T follicular helper cell (primary cell): ENCODE measurements around the gene MYOM1.
A peak's percentile ranks its signal among the peaks of the same experiment; 100 is the strongest.

Experiments used
- DNase-seq: peaks from one replicate; pipeline ENCODE4 v3.0.0-alpha.2; 2020; ENCODE audit warnings: low read depth

MYOM1 gene

GRCh38 chr18:3250237-3251107 is 30.7 kb upstream of the MYOM1 start:
- no peak for DNase-seq

GRCh38 chr18:3248658-3249359 is 29.0 kb upstream of the MYOM1 start:
- no peak for DNase-seq

- no peak for DNase-seq
These were observed 28.4 kb upstream of the MYOM1 start for GRCh38 chr18:3248062-3248657.

GRCh38 chr18:3247240-3248061 is 27.7 kb upstream of the MYOM1 start, which contains the start of gene MYL12A:
MYL12A (plus strand) TSS chr18:3247801; CDS start chr18:3253248, 5,447 bp downstream.
- peak; percentile 75 for DNase-seq

GRCh38 chr18:3246635-3247239 is 27.0 kb upstream of the MYOM1 start:
- no peak for DNase-seq

DNA sequence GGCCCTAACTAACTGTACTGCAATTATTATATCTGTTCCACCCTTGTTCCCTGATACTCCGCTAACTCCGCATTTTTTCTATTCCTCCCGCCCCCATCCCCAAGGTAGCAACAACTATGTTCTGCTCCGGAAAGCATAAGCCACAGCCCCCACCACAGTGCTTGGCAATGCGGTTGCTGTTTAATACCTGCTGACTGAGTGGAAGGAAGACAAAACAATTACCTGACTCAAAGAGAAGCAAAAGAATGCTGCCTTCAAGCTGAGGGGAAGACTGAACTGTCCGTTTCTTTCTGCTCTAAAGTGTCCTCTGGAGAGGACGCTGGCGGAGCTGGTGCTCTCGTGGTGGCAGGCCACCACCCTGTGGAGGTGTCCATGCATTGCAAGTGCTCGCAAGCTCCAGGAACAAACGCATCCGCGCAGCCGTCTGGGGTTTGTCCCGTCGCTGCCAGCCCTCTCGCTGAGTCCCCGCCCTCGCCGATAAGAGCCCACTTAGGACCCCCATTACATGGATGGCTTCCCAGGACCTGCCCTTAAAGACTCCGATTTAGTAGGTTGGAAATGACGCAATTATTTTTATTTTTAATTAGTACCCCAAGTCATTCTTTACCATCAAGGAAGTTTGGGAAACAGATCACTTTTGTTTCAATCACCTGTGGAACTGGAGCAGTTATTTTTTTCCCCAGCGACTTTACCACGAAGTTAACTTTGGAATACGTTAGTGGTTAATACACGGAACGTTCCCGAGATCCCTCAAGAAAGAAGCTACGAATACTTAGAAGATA is 26.3 kb upstream of the MYOM1 start:
- peak; percentile 60 for DNase-seq

- DNase-seq: no peak
These were observed 25.4 kb upstream of the MYOM1 start for GRCh38 chr18:3245185-3245564.

DNA sequence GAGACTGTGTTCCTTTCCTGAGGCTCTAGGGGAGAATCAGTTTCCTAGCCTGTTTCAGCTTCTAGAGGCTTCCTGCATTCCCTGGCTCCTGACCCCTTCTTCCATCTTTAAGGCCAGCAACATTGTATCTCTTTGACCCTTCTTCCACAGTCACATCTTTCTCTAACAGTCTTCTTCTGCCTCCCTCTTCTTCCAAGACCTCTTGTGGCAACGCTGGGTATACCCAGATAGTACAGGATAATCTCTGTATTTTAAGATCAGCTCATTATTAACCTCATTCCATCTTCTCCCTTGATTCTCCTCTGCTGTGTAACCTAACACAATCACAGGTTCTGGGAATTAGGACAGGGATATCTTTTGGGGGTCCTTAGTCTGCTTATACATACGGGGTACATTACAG is 19.0 kb upstream of the MYOM1 start:
- DNase-seq: no peak

GRCh38 chr18:3236470-3236869 is 16.7 kb upstream of the MYOM1 start:
- no peak for DNase-seq

GRCh38 chr18:3235846-3236245 is 16.1 kb upstream of the MYOM1 start:
- no peak for DNase-seq

DNA sequence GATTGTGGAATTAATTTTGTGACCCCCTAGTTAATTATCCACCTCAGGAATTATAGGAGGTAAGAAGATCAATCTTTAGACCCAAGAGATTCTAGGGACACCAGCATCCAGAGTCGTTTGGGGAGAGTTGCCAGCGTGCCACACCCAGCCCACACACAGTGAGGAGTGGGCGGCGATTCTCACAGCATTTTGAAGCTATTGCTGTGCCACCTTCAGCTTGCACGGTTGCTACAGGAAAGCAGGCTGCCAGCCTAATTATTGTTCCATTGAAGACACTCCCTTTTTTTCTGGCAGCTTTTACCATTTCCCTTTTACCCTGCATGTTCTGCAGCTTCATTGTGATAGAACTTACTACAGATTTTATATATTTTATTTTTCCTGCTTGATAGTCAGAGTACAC is 14.7 kb upstream of the MYOM1 start:
- no peak for DNase-seq

GRCh38 chr18:3233433-3234168 is 13.8 kb upstream of the MYOM1 start:
- no peak for DNase-seq

GRCh38 chr18:3233004-3233403 is 13.2 kb upstream of the MYOM1 start:
- DNase-seq: no peak

DNA sequence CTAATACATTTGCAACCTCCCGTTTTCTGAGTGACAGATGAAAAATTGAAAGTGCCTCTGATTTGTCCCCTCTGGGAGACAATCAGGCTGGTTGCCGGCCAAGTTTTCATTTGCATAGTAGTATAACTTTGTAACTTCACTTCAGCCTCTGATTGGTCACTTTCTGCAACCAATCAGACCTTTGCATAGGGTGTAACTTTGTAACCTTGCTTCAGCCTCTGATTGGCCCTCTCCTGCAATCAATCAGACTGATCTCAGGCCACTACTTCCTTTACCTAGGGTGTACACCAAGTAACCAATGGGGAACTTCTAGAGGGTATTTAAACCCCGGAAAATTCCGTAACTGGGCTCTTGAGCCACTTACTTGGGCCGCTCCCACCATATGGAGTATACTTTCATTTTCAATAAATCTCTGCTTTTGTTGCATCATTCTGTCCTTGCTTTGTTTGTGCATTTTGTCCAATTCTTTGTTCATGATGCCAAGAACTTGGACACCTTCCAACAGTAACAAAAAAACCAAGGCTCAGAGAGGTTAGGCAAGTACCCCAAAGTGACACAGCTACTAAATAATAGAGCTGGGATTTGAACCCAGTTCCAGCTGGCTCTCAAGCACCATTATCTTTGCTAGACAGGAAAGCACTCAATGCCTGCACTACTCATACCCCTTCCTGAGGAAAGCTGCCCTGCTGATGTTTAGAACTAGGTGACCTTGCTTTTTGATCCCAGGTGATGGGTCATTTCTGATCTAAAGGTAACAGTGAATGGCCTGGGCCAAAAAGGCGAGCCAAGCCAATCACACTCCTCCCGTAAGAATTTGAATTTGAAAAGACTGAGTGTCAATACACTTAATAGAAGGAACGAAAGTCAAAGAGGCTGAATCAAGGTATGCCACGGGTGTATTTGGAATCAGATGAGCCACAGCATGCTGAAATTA is 10.9 kb upstream of the MYOM1 start:
- DNase-seq: no peak

GRCh38 chr18:3226048-3226447 is 6.3 kb upstream of the MYOM1 start:
- DNase-seq: no peak

GRCh38 chr18:3225588-3225987 is 5.8 kb upstream of the MYOM1 start:
- DNase-seq: no peak

GRCh38 chr18:3224223-3224622 is 4.5 kb upstream of the MYOM1 start:
- no peak for DNase-seq

- no peak for DNase-seq
These were observed 3.6 kb upstream of the MYOM1 start for GRCh38 chr18:3223356-3223755.

- no peak for DNase-seq
These were observed 1.7 kb upstream of the MYOM1 start for GRCh38 chr18:3221496-3221895.
